Left renal cortex interstitium (tissue), 4 donors: Measurements from ENCODE around the gene TM2D1. TPM values are rescaled to one million over a fixed set of nuclear protein-coding genes. Genes with fewer than 3 reads are reported as not detected.

Experiments used
- DNase-seq, 4 donors: peaks; one replicate each; pipeline ENCODE4 v3.0.0-alpha.2; 2013; ENCODE audit warnings: low read depth in 4 of 4, low spot score in 2 of 4, missing footprints in 1 of 4
- polyA plus RNA-seq, 4 donors: library from polyadenylated mRNA; unstranded; fragments of 120-200 nt; gene quantifications; one replicate each; pipeline ENCODE4 v1.2.1, GENCODE V29; 2013; ENCODE audit not compliant: insufficient read length in 4 of 4

Gene TM2D1
- polyA plus RNA-seq, 4 donors: 70.4 to 83.4 (median 75.2) TPM

- no peak for DNase-seq
These were observed 77.8 kb downstream of the TM2D1 start for GRCh38 chr1:61647142-61647541.

- DNase-seq: no peak
These were observed 79.5 kb downstream of the TM2D1 start for GRCh38 chr1:61645476-61645875.

- DNase-seq: no peak
These were observed 80.6 kb downstream of the TM2D1 start for GRCh38 chr1:61644303-61644702.

GRCh38 chr1:61642475-61643232, 82.3 kb downstream of the TM2D1 start:
- DNase-seq: no peak

- DNase-seq: peak in 2 of 4 donors; percentile 24 to 40
These were observed 83.2 kb downstream of the TM2D1 start for GRCh38 chr1:61641578-61642336.

GRCh38 chr1:61640531-61641530, 84.1 kb downstream of the TM2D1 start:
- no peak for DNase-seq

GRCh38 chr1:61639608-61640336, 85.2 kb downstream of the TM2D1 start:
- no peak for DNase-seq

GRCh38 chr1:61638911-61639605, 85.9 kb downstream of the TM2D1 start:
- no peak for DNase-seq

GRCh38 chr1:61638296-61638695, 86.6 kb downstream of the TM2D1 start:
- DNase-seq: no peak

- no peak for DNase-seq
These were observed 87.5 kb downstream of the TM2D1 start for GRCh38 chr1:61637470-61637869.

GRCh38 chr1:61636814-61637213, 88.1 kb downstream of the TM2D1 start:
- no peak for DNase-seq

GRCh38 chr1:61636376-61636775, 88.6 kb downstream of the TM2D1 start:
- DNase-seq: no peak

GRCh38 chr1:61635557-61635956, 89.4 kb downstream of the TM2D1 start:
- no peak for DNase-seq

- DNase-seq: no peak
These were observed 93.5 kb downstream of the TM2D1 start for GRCh38 chr1:61631436-61631835.

Other genes starting within 250 kb of the TM2D1 start
- 10 to 100 TPM; 33.0 to 61.4 (median 48.7) TPM for gene PATJ, start 17.3 kb upstream of the TM2D1 start, polyA plus RNA-seq